Common myeloid progenitor, CD34-positive (primary cell): ENCODE data around the gene NOD2.

Experiments
- CTCF ChIA-PET: fragments of 350-600 bp; sonication (Branson Sonifier 250); formaldehyde crosslinking; loops from one replicate; lab custom pipeline; 2021; ENCODE audit warnings: antibody characterized with exemption; lab: Charles Lee
- POLR2A ChIA-PET: fragments of 350-600 bp; sonication (Branson Sonifier 250); formaldehyde crosslinking; loops from one replicate; lab custom pipeline; 2021; ENCODE audit warnings: antibody characterized with exemption; lab: Charles Lee
- DNase-seq, 3 donors: peaks; one replicate each; pipeline versions ENCODE4 v3.0.0 to v3.0.0-alpha.2; 2013
- H3K27ac ChIP-seq, 2 experiments: 1 replicate in 1 of 2; 2 replicates in 1 of 2; pipeline ENCODE4 v1.7.0; 2013; ENCODE audit warnings: inconsistent platforms in 2 of 2, low read length in 2 of 2, mild to moderate bottlenecking in 2 of 2, low read depth in 1 of 2, moderate library complexity in 1 of 2; ENCODE audit not compliant: severe bottlenecking in 2 of 2, insufficient read depth in 1 of 2, poor library complexity in 1 of 2
- H3K27me3 ChIP-seq, 5 experiments: replicated peaks in 2 of 5; 1 replicate in 3 of 5; 2 replicates in 2 of 5; pipeline versions ENCODE4 v1.6.1 to v1.7.0; 2013; ENCODE audit warnings: low read length in 4 of 5, mild to moderate bottlenecking in 2 of 5, moderate library complexity in 2 of 5, inconsistent platforms in 1 of 5; ENCODE audit not compliant: insufficient read depth in 5 of 5, control insufficient read depth in 4 of 5
- H3K36me3 ChIP-seq, 4 experiments: 1 replicate in 2 of 4; 2 replicates in 2 of 4; pipeline versions ENCODE4 v1.6.1 to v1.7.0; 2013; ENCODE audit warnings: low read length in 3 of 4, control low read depth in 1 of 4, mild to moderate bottlenecking in 1 of 4; ENCODE audit not compliant: control insufficient read depth in 4 of 4, insufficient read depth in 4 of 4
- H3K4me1 ChIP-seq, 4 experiments: 1 replicate in 3 of 4; 2 replicates in 1 of 4; pipeline versions ENCODE4 v1.6.1 to v1.7.1; 2013; ENCODE audit warnings: low read length in 3 of 4, mild to moderate bottlenecking in 3 of 4, control low read depth in 1 of 4, inconsistent platforms in 1 of 4, moderate library complexity in 1 of 4; ENCODE audit not compliant: control insufficient read depth in 4 of 4, insufficient read depth in 4 of 4; ENCODE audit errors: control extremely low read depth in 1 of 4
- H3K4me3 ChIP-seq, 7 experiments: 1 replicate in 4 of 7; 2 replicates in 3 of 7; pipeline versions ENCODE4 v1.5.1 to v1.7.0; 2013; ENCODE audit warnings: mild to moderate bottlenecking in 7 of 7, low read length in 6 of 7, moderate library complexity in 6 of 7, inconsistent platforms in 2 of 7, low read depth in 2 of 7, control low read depth in 1 of 7; ENCODE audit not compliant: insufficient read depth in 4 of 7, control insufficient read depth in 1 of 7; ENCODE audit errors: extremely low read depth in 1 of 7
- H3K9me3 ChIP-seq, 5 experiments: 1 replicate in 4 of 5; 2 replicates in 1 of 5; pipeline versions ENCODE4 v1.6.1 to v1.7.1; 2013; ENCODE audit warnings: low read length in 4 of 5, mild to moderate bottlenecking in 2 of 5, inconsistent platforms in 1 of 5, low read depth in 1 of 5, moderate library complexity in 1 of 5; ENCODE audit not compliant: control insufficient read depth in 4 of 5, insufficient read depth in 2 of 5; ENCODE audit errors: control extremely low read depth in 1 of 5
- WGBS: methylation state at CpG from one replicate; pipeline ENCODE4 v1.1.5; 2013; ENCODE audit not compliant: insufficient coverage; 5-methylcytosine and 5-hydroxymethylcytosine counted together

NOD2 gene

GRCh38 chr16:50676684-50677225, 16.7 kb upstream of the NOD2 start:
- DNase-seq: no peak
- CTCF ChIA-PET: interaction anchor here (0.7 to 7.6 kb wide), 8 partner anchors 10 to 133 kb away, joined by 3 to 132 read pairs (median 6); no protein-coding TSS in a partner anchor
- WGBS: 91% methylated on average over 9 of the region's 9 CpGs
- POLR2A ChIA-PET: interaction anchor here (1.2 to 1.3 kb wide), 2 partner anchors 9 to 65 kb away, joined by 3 to 4 read pairs; partner anchors contain the start of gene CYLD
- no peak overlapping the region for H3K4me3 ChIP-seq
- H3K27me3 ChIP-seq: no peaks in the 10 kb centered on the region
- peaks cover 9 to 37% (median 34%) of the 10 kb centered on the region in 4 experiments for H3K4me1 ChIP-seq
- no peak overlapping the region for H3K27ac ChIP-seq
- H3K36me3 ChIP-seq: peaks cover 35 to 77% (median 63%) of the 10 kb centered on the region in 4 experiments
- peaks cover 0 to 31% (median 19%) of the 10 kb centered on the region in 5 experiments for H3K9me3 ChIP-seq

DNA sequence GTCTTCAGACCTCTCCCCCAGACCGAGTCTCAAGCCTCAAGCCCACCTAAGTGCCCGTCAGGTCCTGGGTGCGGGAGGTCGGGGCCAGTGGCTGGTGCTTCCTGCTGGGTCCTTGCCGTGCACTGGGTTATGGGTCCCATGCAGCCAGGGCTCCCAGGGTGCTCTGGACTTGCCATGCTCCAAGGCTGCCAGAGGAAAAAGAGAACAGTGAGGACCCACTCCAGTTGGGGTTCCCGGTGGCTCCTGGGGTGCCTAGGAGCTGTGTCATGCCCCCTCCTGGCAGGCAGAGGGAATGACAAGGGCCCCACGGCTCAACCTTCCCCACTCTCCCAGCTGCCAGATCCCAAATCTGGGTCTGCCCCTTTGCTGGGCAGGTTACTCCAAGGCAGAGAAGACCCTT, 16.1 kb upstream of the NOD2 start:
- 100% methylated on average over 6 of the region's 7 CpGs for WGBS
- peaks cover 0 to 25% (median 13%) of the 10 kb centered on the region in 5 experiments for H3K9me3 ChIP-seq
- H3K27me3 ChIP-seq: no peaks in the 10 kb centered on the region
- DNase-seq: no peak
- ChIA-PET POLR2A (interaction anchor here (1.2 to 1.3 kb wide), 2 partner anchors 9 to 64 kb away, joined by 3 to 4 read pairs; partner anchors contain the start of gene CYLD), CTCF (interaction anchor here (0.7 to 7.6 kb wide), 7 partner anchors 10 to 79 kb away, joined by 3 to 132 read pairs (median 6); no protein-coding TSS in a partner anchor)
- H3K27ac ChIP-seq: no peak overlapping the region
- no peak overlapping the region for H3K4me3 ChIP-seq
- peaks cover 13 to 43% (median 39%) of the 10 kb centered on the region in 4 experiments for H3K4me1 ChIP-seq
- H3K36me3 ChIP-seq: peaks cover 29 to 71% (median 57%) of the 10 kb centered on the region in 4 experiments

GRCh38 chr16:50678531-50678930, 14.9 kb upstream of the NOD2 start:
- Histone ChIP-seq H3K27ac (peak overlapping the region in 1 of 2 experiments; percentile 89), H3K36me3 (peaks cover 24 to 59% (median 46%) of the 10 kb centered on the region in 4 experiments)
- 100% methylated on average over 1 of the region's 3 CpGs for WGBS

DNA sequence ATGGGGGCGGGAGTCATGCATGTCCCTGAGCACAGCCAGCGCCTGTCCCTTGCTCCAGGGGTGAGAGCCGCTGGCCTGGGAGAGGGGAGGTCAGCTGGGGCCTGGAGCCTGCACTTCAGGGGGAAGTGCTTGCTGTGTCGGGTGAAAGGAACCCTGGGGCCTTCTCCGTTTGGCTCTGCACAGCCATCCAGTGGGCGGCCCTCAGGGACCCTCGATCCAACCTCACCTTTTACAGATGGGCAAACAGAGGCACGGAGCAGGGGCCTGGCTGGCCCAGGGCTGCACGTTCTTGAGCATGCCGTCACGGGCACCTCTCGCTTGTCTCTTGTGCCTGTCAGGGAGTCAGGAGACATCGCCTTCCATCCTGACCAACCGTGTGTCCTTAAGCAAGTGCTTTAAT, 14.1 kb upstream of the NOD2 start:
- Histone ChIP-seq H3K27me3 (no peaks in the 10 kb centered on the region), H3K4me3 (peak overlapping the region in 4 of 7 experiments; percentile 67 to 91 (median 85)), H3K27ac (peak overlapping the region in 1 of 2 experiments; percentile 89), H3K4me1 (peaks cover 27 to 62% (median 58%) of the 10 kb centered on the region in 4 experiments), H3K9me3 (peaks cover 0 to 7% (median 0%) of the 10 kb centered on the region in 5 experiments), H3K36me3 (peaks cover 20 to 52% (median 39%) of the 10 kb centered on the region in 4 experiments)
- WGBS: 77% methylated on average over 9 of the region's 14 CpGs
- no peak for DNase-seq
- CTCF ChIA-PET: interaction anchor here (1.0 to 7.6 kb wide), 7 partner anchors 7 to 127 kb away, joined by 3 to 132 read pairs (median 9); no protein-coding TSS in a partner anchor
- POLR2A ChIA-PET: interaction anchor here (0.6 to 1.5 kb wide), 3 partner anchors 10 to 65 kb away, joined by 3 to 4 read pairs (median 4); no protein-coding TSS in a partner anchor

More at GRCh38 chr16:50678531-50678930, 14.9 kb upstream of the NOD2 start:
- peaks cover 0 to 13% (median 3%) of the 10 kb centered on the region in 5 experiments for H3K9me3 ChIP-seq
- ChIA-PET POLR2A (interaction anchor here (0.6 to 1.3 kb wide), 2 partner anchors 24 to 66 kb away, joined by 3 to 4 read pairs; no protein-coding TSS in a partner anchor), CTCF (interaction anchor here (1.0 to 7.6 kb wide), 9 partner anchors 9 to 396 kb away, joined by 3 to 132 read pairs (median 7); no protein-coding TSS in a partner anchor)
- peaks cover 24 to 55% (median 51%) of the 10 kb centered on the region in 4 experiments for H3K4me1 ChIP-seq
- H3K4me3 ChIP-seq: peak overlapping the region in 2 of 7 experiments; percentile 48 to 87
- H3K27me3 ChIP-seq: no peaks in the 10 kb centered on the region
- no peak for DNase-seq

DNA sequence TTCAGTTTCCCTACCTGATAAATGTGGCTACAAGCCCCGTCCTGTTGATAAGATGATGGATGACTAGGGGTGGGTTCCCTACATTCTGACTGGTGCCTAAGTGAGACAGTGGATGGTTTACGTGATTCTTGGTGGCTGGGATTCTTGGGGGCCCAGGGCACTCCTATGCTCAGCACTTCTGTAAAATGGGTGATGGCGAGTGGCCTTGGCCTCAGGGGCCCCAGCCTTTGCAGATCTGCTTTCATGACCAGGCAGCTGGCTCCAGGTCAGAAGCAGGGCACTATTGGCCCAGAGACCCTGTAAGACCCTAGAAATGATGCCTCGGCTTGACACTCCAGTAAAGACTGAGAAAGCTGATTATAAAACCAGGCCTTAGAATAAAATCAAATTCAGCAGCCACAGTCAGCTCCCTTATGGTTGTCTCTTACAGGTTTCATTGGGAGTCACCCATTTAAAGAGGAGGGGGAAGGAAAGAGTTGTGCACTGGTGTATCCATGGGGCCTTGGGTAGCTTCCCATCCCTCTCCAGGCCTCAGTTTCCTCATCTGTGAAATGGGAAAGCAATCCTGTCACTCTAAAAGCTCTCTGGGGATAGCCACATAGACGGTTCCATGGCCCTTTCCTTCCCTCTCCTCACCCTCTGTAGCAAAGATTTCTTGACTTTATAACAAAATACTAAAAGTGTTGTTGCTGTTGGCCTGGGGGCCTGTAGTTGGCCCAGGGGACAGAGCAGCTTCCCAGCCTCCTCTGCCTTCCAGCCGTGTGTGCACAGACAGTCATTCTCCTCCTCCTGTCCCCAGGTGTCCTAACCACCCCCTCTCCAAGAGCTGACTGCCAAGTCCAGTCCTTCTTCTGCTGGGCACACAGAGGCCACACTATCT, 13.5 kb upstream of the NOD2 start:
- H3K4me3 ChIP-seq: peak overlapping the region; percentile 34 to 91 (median 83)
- peaks cover 0 to 3% (median 0%) of the 10 kb centered on the region in 5 experiments for H3K9me3 ChIP-seq
- H3K4me1 ChIP-seq: peaks cover 33 to 69% (median 65%) of the 10 kb centered on the region in 4 experiments
- WGBS: 72% methylated on average over 5 of the region's 6 CpGs
- POLR2A ChIA-PET: interaction anchor here (1.5 kb wide), 1 partner anchor 11 kb away, joined by 4 read pairs; no protein-coding TSS in a partner anchor
- CTCF ChIA-PET: interaction anchor here (0.8 to 7.6 kb wide), 9 partner anchors 8 to 77 kb away, joined by 3 to 132 read pairs (median 9); no protein-coding TSS in a partner anchor
- peak overlapping the region; percentile 83 to 89 for H3K27ac ChIP-seq
- DNase-seq: no peak
- peaks cover 15 to 46% (median 33%) of the 10 kb centered on the region in 4 experiments for H3K36me3 ChIP-seq
- no peaks in the 10 kb centered on the region for H3K27me3 ChIP-seq

- whole genome bisulfite sequencing: 55% methylated on average over 2 of the region's 3 CpGs
- peak overlapping the region; percentile 83 to 89 for H3K27ac ChIP-seq
- peaks cover 10 to 40% (median 28%) of the 10 kb centered on the region in 4 experiments for H3K36me3 ChIP-seq
- peak overlapping the region; percentile 34 to 91 (median 83) for H3K4me3 ChIP-seq
- H3K4me1 ChIP-seq: peaks cover 39 to 75% (median 71%) of the 10 kb centered on the region in 4 experiments
- DNase-seq: no peak
- CTCF ChIA-PET: interaction anchor here (0.8 to 7.6 kb wide), 12 partner anchors 9 to 77 kb away, joined by 3 to 132 read pairs (median 4); partner anchors contain the start of gene CYLD
- H3K9me3 ChIP-seq: peaks cover 0 to 3% (median 0%) of the 10 kb centered on the region in 5 experiments
- H3K27me3 ChIP-seq: no peaks in the 10 kb centered on the region
- POLR2A ChIA-PET: interaction anchor here (1.4 to 1.5 kb wide), 2 partner anchors 12 to 14 kb away, joined by 4 to 5 read pairs; no protein-coding TSS in a partner anchor
Observed at GRCh38 chr16:50680556-50680893, 12.9 kb upstream of the NOD2 start.
